OCI-LY7 (cell line): ENCODE data around the gene AFF2.

Experiments
- EZH2phosphoT487 ChIP-seq: fragments of 200-600 bp; sonication (generic); IDR thresholded peaks from 2 replicates; pipeline ENCODE4 v1.6.1; 2018; ENCODE audit warnings: low read depth, borderline replicate concordance, mild to moderate bottlenecking, mixed run types, antibody characterized with exemption, low read length, moderate library complexity, mixed read lengths
- TF ChIP-seq, protein P1 (sequence below): fragments of 200-600 bp; sonication (generic); conservative IDR thresholded peaks from 2 replicates; pipeline ENCODE4 v1.5.1; 2014; ENCODE audit warnings: mild to moderate bottlenecking, antibody characterized with exemption, low read length, moderate library complexity, mixed read lengths

DNA sequence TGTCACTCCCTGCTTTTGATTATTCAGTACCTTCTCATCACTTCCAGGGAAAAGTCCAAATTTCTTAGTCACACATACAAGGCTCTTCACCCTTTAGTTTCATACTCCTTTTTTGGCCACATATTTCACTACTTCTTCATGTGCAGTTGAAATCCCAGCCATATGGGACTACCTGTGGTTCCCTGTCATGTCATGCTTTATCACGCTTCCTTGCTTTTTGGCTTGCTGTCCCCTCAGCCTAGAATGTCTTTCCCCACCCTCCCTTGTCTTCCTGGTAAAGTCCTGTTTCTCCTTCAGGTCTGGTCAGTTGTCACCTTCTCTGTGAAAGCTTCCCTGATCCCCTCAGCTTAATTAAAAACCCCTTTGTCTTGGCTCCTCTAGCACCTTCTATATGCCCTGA, 163.8 kb downstream of the AFF2 start:
- TF ChIP-seq, protein P1, sequence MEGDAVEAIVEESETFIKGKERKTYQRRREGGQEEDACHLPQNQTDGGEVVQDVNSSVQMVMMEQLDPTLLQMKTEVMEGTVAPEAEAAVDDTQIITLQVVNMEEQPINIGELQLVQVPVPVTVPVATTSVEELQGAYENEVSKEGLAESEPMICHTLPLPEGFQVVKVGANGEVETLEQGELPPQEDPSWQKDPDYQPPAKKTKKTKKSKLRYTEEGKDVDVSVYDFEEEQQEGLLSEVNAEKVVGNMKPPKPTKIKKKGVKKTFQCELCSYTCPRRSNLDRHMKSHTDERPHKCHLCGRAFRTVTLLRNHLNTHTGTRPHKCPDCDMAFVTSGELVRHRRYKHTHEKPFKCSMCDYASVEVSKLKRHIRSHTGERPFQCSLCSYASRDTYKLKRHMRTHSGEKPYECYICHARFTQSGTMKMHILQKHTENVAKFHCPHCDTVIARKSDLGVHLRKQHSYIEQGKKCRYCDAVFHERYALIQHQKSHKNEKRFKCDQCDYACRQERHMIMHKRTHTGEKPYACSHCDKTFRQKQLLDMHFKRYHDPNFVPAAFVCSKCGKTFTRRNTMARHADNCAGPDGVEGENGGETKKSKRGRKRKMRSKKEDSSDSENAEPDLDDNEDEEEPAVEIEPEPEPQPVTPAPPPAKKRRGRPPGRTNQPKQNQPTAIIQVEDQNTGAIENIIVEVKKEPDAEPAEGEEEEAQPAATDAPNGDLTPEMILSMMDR: no peak
- no peak for TF ChIP-seq EZH2phosphoT487
